Stimulated activated effector memory CD8-positive, alpha-beta T cell treated with anti-CD3 and anti-CD28 coated beads, Interleukin-12 subunit alpha, Interleukin-12 subunit beta, amount 100 ng/mL, for 72 hours (primary cell): ENCODE measurements around the gene CLSTN1.
A peak's percentile ranks its signal among the peaks of the same experiment; 100 is the strongest.

ENCODE experiments used
- ATAC-seq: fragments of 150-1000 bp; cut with Tn5 transposase; 2 replicates; pipeline ENCODE4 v1.10.0; 2021
- DNase-seq, 2 donors: peaks; one replicate each; pipeline ENCODE4 v3.0.0; 2021 to 2022; ENCODE audit warnings: low spot score in 2 of 2
- H3K27ac Mint-ChIP-seq: one replicate; pipeline ENCODE4 v1.8.0; 2022; ENCODE audit warnings: mild to moderate bottlenecking, mixed read lengths
- H3K36me3 Mint-ChIP-seq: one replicate; pipeline ENCODE4 v1.8.0; 2022; ENCODE audit warnings: mild to moderate bottlenecking, mixed read lengths
- H3K4me1 Mint-ChIP-seq: one replicate; pipeline ENCODE4 v1.8.0; 2022; ENCODE audit warnings: mixed read lengths
- H3K4me3 Mint-ChIP-seq: one replicate; pipeline ENCODE4 v1.8.0; 2022; ENCODE audit warnings: mild to moderate bottlenecking, mixed read lengths
- H3K9me3 Mint-ChIP-seq: one replicate; pipeline ENCODE4 v1.8.0; 2022; ENCODE audit warnings: mixed read lengths

The CLSTN1 gene

DNA sequence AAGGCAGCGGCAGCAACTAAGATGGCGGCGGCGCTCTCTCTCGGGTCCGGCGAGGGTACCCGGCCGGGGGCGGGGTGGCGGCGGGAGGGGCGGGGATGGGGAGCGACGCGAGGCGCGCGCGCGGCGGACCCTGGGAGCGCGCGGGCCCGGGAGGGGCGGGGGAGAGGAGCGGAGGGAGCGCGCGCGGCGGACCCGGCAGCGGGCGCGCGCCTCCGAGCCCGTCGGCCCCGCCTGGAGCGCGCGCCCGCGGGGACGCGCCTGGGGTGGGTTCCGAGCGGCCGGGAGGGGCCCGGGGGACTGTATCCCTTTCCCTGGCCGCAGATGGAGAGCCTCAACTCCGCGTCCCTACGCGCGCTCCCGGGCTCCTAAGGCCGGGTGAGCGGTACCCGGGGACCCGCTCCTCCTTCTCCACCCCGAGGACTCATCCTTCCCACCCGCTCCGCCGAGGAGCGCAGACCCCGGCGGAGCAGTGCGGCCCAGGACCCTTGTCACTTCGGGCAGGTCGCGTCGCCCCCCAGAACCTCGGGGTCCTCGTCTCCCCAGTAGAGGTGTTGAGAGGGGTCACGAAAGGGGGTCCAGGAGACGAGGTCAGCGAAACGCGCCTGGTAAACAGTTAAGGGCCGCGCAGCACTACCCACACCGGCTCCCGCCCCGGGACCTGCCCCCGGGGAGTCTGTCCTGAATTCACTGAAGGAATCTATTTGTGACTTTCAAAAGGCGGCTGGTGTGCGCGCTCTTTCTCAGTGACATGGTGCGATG lies at the start of gene CLSTN1:
CLSTN1 (minus strand) TSS at position 23 of the 759 bp plus-strand sequence. CDS start 232 bp downstream, outside the sequence.
- ATAC-seq: peak; percentile 84
- DNase-seq: peak; percentile 77 to 90
- Mint-ChIP-seq H3K4me3 (peak within 1 kb of the TSS; percentile 83), H3K4me1 (peaks cover 32% of the 10 kb centered on the region), H3K9me3 (no peaks in the 10 kb centered on the region), H3K36me3 (peaks cover 16% of the 10 kb centered on the region), H3K27ac (peak within 1 kb of the TSS; percentile 72)

- no peak for DNase-seq
- Mint-ChIP-seq H3K4me3 (no peak overlapping the region), H3K4me1 (peaks cover 7% of the 10 kb centered on the region), H3K36me3 (peaks cover 6% of the 10 kb centered on the region), H3K27ac (peak overlapping the region; percentile 23), H3K9me3 (no peaks in the 10 kb centered on the region)
- no peak for ATAC-seq
These were observed 49.6 kb upstream of the CLSTN1 start for GRCh38 chr1:9873385-9873784.

DNA sequence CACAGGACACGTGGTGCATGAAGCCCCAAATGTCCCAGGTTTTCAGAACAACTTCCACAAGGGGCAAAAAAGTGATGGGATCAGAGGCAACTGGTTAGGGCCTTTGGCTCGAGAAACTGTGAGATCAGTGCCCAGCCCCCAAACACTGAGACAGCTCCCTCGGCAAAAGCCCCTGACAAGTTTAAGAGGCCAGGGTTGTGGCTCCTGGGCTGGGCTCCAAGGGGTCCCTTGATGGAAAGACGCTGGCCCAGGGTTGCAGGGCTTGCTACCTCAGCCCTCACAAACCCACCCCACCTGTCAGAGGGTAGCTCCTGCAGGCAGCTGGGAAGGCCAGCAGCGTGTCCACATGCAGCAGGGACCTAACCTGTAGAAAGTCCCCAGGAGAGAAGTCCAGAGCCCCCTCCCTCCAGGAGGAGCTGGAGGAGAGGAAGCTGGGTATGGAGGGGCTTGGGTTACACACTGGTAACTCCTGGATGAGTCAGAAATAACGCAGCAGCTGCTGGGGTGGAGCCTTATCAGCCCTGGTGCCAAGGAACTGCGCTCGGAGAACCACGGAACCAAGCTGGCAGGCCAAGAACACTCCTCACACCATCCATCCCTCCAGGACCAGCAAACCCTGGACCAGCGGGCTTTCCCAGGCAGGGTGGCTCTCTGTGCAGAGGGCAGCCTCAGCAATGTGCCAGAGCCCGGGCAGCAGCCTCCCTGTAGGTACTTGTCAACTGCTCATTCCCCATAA lies 48.8 kb upstream of the CLSTN1 start:
- no peak for ATAC-seq
- H3K36me3 Mint-ChIP-seq: peaks cover 6% of the 10 kb centered on the region
- DNase-seq: no peak
- peaks cover 7% of the 10 kb centered on the region for H3K4me1 Mint-ChIP-seq
- H3K4me3 Mint-ChIP-seq: no peak overlapping the region
- no peak overlapping the region for H3K27ac Mint-ChIP-seq
- H3K9me3 Mint-ChIP-seq: no peaks in the 10 kb centered on the region

DNA sequence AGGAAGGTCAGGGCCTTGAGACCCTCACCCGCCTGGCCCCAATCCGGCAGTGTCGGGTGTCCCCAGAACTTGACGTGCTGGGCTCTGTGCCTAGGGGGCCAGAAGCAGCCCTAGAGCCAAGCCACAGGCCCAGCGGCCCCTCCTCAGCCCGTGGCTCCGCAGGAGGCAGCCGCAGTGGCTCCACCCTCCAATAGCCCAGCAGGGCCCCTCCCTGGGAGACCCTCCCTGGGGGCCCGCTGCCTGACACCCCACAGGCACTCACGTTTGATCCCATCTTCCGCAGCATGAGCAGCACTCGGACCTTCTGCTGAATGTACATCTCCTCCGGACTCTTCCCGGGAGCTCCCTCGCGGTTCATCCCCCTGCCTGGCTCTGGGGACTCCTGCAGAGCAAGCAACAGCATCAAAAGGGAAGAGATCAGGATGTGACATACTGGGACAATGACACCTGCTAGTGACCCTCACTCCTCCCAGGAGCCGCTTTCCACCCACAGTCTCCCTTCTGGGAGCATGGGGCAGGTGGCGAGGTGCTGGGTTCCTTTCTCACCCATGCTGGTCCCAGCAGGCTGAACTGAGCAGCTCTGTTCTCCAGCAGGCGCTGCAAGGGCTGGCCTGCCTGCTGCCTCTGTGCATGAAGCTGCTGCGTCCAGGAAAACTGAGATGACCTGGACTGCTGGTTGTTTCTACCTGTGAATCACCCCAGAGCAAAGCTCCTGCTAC lies 48.1 kb upstream of the CLSTN1 start:
- DNase-seq (no peak), ATAC-seq (no peak)
- H3K4me3 Mint-ChIP-seq: no peak overlapping the region
- peaks cover 14% of the 10 kb centered on the region for H3K4me1 Mint-ChIP-seq
- H3K9me3 Mint-ChIP-seq: no peaks in the 10 kb centered on the region
- peaks cover 6% of the 10 kb centered on the region for H3K36me3 Mint-ChIP-seq
- no peak overlapping the region for H3K27ac Mint-ChIP-seq

- DNase-seq: no peak
- ATAC-seq: no peak
- no peak overlapping the region for H3K27ac Mint-ChIP-seq
- no peaks in the 10 kb centered on the region for H3K9me3 Mint-ChIP-seq
- peaks cover 19% of the 10 kb centered on the region for H3K4me1 Mint-ChIP-seq
- peaks cover 6% of the 10 kb centered on the region for H3K36me3 Mint-ChIP-seq
- H3K4me3 Mint-ChIP-seq: no peak overlapping the region
These were observed 47.3 kb upstream of the CLSTN1 start for GRCh38 chr1:9871021-9871420.

GRCh38 chr1:9870572-9870971 lies 46.8 kb upstream of the CLSTN1 start:
- Mint-ChIP-seq H3K27ac (no peak overlapping the region), H3K4me1 (peaks cover 19% of the 10 kb centered on the region), H3K36me3 (peaks cover 6% of the 10 kb centered on the region), H3K4me3 (no peak overlapping the region), H3K9me3 (no peaks in the 10 kb centered on the region)
- no peak for DNase-seq
- no peak for ATAC-seq

DNA sequence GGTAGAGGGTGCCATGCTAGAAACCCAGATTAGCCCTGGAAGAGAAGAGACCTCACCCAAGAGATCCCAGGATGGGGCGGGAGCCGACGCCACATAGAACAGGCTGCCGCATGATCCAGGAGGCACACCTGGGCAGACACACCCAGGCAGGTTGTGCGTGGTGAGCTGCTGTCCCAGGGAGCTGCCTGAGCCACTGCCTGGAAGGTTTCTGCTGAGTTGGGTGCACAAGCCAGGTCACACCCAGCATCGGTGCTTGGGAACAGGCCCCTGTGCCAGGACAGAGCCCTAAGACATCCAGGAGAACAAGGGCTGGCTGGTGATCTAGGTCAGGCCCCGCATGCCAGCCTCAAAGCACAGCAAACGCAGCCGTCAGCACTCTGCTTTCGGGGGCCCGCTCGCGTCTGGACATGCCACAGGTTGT lies 46.1 kb upstream of the CLSTN1 start:
- Mint-ChIP-seq H3K27ac (no peak overlapping the region), H3K4me3 (no peak overlapping the region), H3K36me3 (peaks cover 6% of the 10 kb centered on the region), H3K4me1 (peaks cover 14% of the 10 kb centered on the region), H3K9me3 (no peaks in the 10 kb centered on the region)
- no peak for DNase-seq
- ATAC-seq: no peak

- no peak for DNase-seq
- Mint-ChIP-seq H3K9me3 (no peaks in the 10 kb centered on the region), H3K4me3 (no peak overlapping the region), H3K4me1 (peaks cover 12% of the 10 kb centered on the region), H3K27ac (no peak overlapping the region), H3K36me3 (peaks cover 6% of the 10 kb centered on the region)
- ATAC-seq: no peak
These were observed 44.5 kb upstream of the CLSTN1 start for GRCh38 chr1:9868244-9868590.

GRCh38 chr1:9867408-9868243 lies 43.9 kb upstream of the CLSTN1 start:
- peak; percentile 89 to 94 for DNase-seq
- H3K9me3 Mint-ChIP-seq: no peaks in the 10 kb centered on the region
- H3K4me3 Mint-ChIP-seq: no peak overlapping the region
- H3K36me3 Mint-ChIP-seq: peaks cover 6% of the 10 kb centered on the region
- no peak overlapping the region for H3K27ac Mint-ChIP-seq
- peak; percentile 92 for ATAC-seq
- H3K4me1 Mint-ChIP-seq: peaks cover 12% of the 10 kb centered on the region

DNA sequence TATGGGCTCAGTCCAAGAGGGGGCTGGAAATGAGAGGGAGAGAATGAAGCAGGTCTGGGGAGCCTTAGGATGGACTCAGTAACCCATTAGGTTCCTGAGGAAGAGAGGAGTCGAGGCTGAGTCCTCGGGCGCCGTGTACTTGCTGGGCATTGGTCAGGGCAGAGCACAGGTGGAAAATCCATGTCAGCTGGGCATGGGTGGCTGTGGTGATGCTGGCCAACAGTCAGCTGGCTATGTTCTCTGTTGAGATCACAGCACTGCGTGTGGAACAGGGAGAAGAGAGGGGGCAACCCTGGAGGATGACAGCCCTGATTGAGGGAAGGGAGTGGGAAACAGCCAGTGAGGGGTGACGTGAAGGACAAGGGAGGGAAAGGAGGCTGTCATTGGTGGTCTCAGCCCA lies 43.1 kb upstream of the CLSTN1 start:
- Mint-ChIP-seq H3K27ac (no peak overlapping the region), H3K4me1 (peaks cover 12% of the 10 kb centered on the region), H3K9me3 (no peaks in the 10 kb centered on the region), H3K4me3 (no peak overlapping the region), H3K36me3 (peaks cover 6% of the 10 kb centered on the region)
- DNase-seq: no peak
- no peak for ATAC-seq

- ATAC-seq: no peak
- H3K36me3 Mint-ChIP-seq: peaks cover 6% of the 10 kb centered on the region
- H3K27ac Mint-ChIP-seq: no peak overlapping the region
- no peak overlapping the region for H3K4me3 Mint-ChIP-seq
- H3K9me3 Mint-ChIP-seq: no peaks in the 10 kb centered on the region
- no peak for DNase-seq
- peaks cover 12% of the 10 kb centered on the region for H3K4me1 Mint-ChIP-seq
These were observed 42.0 kb upstream of the CLSTN1 start for GRCh38 chr1:9865724-9866123.

DNA sequence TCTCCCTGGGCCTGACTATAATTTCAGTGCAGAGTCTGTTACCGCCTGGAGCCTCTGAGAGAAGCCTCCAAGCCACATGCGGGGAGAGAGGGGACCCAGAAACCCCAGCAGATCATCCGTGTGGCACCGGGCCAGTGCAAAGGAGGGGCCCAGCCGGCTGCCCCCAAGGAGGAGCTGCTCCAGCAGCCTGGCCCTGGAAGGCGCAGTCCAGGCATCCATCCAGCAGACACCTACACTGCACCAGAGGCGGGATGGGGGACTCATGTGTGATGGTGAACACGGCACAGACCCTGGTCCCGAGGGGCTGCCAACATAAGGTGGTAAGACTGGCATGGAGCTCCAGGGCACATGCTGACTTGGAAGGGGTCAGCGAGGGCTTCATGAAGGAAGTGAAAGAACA lies 39.6 kb upstream of the CLSTN1 start:
- DNase-seq (no peak), ATAC-seq (no peak)

GRCh38 chr1:9861360-9861759 lies 37.6 kb upstream of the CLSTN1 start:
- Mint-ChIP-seq H3K36me3 (no peaks in the 10 kb centered on the region), H3K4me1 (peaks cover 15% of the 10 kb centered on the region), H3K9me3 (no peaks in the 10 kb centered on the region), H3K4me3 (no peak overlapping the region), H3K27ac (no peak overlapping the region)
- no peak for DNase-seq
- ATAC-seq: no peak

More for the DNA sequence above, 39.6 kb upstream of the CLSTN1 start:
- H3K27ac Mint-ChIP-seq: no peak overlapping the region
- H3K4me1 Mint-ChIP-seq: peaks cover 21% of the 10 kb centered on the region
- no peaks in the 10 kb centered on the region for H3K9me3 Mint-ChIP-seq
- no peak overlapping the region for H3K4me3 Mint-ChIP-seq
- no peaks in the 10 kb centered on the region for H3K36me3 Mint-ChIP-seq

DNA sequence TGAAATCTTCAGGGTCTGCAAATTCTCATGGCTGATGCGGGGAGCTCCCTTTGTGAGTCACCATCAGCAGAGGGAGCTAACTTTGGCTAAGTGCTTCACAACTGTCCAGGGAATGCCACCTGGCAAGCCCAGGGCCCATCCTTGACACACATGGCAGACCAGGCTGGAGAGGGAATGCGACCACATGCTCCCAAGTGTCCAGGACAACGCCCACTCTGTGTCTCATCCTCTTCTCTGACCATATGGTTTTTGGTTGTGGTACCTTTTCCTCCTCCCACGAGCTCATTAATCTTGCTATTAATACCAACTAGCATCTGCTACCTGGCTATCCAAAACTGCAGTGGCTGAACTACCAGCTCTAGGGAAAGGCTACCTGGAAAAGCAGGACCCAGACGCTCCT lies 37.1 kb upstream of the CLSTN1 start:
- no peak overlapping the region for H3K4me3 Mint-ChIP-seq
- H3K36me3 Mint-ChIP-seq: no peaks in the 10 kb centered on the region
- H3K27ac Mint-ChIP-seq: no peak overlapping the region
- ATAC-seq (no peak), DNase-seq (no peak)
- H3K9me3 Mint-ChIP-seq: no peaks in the 10 kb centered on the region
- H3K4me1 Mint-ChIP-seq: peaks cover 15% of the 10 kb centered on the region
